ENCODE measurements around the gene LMO3. TPM values are rescaled to one million over a fixed set of nuclear protein-coding genes. Genes with fewer than 3 reads are reported as not detected.
A peak's percentile ranks its signal among the peaks of the same experiment; 100 is the strongest.

LMO3 gene
- total and polyA plus RNA-seq, 2 of the 4 experiments (the other 2 are of a cell fraction) = 0.54 to 0.84 TPM

DNA sequence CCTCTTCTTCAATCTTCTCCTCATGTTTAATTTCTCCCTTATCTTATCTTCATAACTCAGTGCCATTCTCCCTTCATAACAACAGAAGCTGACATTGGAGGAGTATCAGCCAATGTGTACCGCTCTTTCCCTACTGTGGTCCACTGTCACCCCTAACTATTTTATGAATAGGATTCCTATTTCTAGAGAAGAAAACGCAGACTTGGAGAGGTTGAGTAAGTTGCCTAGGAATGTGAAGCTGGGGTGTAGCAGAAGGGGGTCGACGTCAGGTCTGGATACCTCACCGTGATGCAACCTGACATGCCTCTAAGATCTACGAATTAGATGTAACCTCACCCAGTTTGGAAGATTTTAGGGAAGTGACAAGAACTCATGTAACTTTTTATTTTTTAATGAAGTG is 17.1 kb downstream of the LMO3 start:
- in situ Hi-C loops (cut with MboI; ENCODE audit: low sequenced_read_pairs) = no loop called here
- Histone ChIP-seq H3K79me1 (ENCODE audit: low read depth in 1 of 2, low read length in 2 of 2) (no peaks in the 10 kb centered on the region), H3K4me3 (ENCODE audit: insufficient read depth, low read depth, low read length) (no peak overlapping the region), H4K5ac (ENCODE audit: low read depth, low read length) (no peak overlapping the region), H3K9me1 (ENCODE audit: insufficient read depth, low read length) (no peaks in the 10 kb centered on the region), H4K20me1 (ENCODE audit: insufficient read depth, low read length) (no peaks in the 10 kb centered on the region), H3K9ac (ENCODE audit: low read depth, low read length) (no peak overlapping the region), H3K36me3 (ENCODE audit: control insufficient read depth, insufficient read depth, low read length) (no peaks in the 10 kb centered on the region), H3K4ac (ENCODE audit: low read depth, low read length) (no peak overlapping the region), H2BK20ac (ENCODE audit: low read depth, low read length) (no peak overlapping the region), H2AK5ac (ENCODE audit: low read depth, low read length) (no peak overlapping the region), H3K14ac (replicated peaks; ENCODE audit: low read depth, low read length) (no peak overlapping the region), H3K27ac (ENCODE audit: insufficient read depth, low read length) (no peak overlapping the region), H3K4me2 (ENCODE audit: low read depth, low read length) (no peak overlapping the region), H2AFZ (replicated peaks; ENCODE audit: low read length, poor library complexity) (no peak overlapping the region), H4K91ac (ENCODE audit: insufficient read depth, low read depth, low read length) (no peak overlapping the region), H3K18ac (ENCODE audit: low read depth, low read length) (no peak overlapping the region), H3K56ac (ENCODE audit: extremely low read depth, insufficient read depth, low read length) (no peak overlapping the region), H3K4me1 (ENCODE audit: control insufficient read depth, insufficient read depth, low read length) (no peaks in the 10 kb centered on the region; the same call in 1 of the 2 replicates), H2BK5ac (ENCODE audit: low read depth, low read length, poor library complexity, severe bottlenecking) (no peak overlapping the region), H3K23ac (ENCODE audit: low read depth, low read length) (no peak overlapping the region), H3K27me3 (ENCODE audit: control insufficient read depth, insufficient read depth, low read length) (no peaks in the 10 kb centered on the region), H3K9me3 (ENCODE audit: control insufficient read depth, insufficient read depth, low read length) (no peaks in the 10 kb centered on the region), H4K8ac (ENCODE audit: low read depth in 2 of 2, low read length in 2 of 2) (no peak overlapping the region), H2BK120ac (ENCODE audit: low read depth, low read length) (no peak overlapping the region), H2BK15ac (ENCODE audit: low read depth, low read length) (no peak overlapping the region), H2AK9ac (replicated peaks; ENCODE audit: low read depth, low read length, poor library complexity) (no peak overlapping the region)
- POLR2A ChIA-PET (ENCODE audit: unreplicated experiment) = no interaction called here
- ATAC-seq (ENCODE audit: low read depth) = no peak
- intact Hi-C loops (cut with micrococcal nuclease) = no loop called here
- WGBS, 2 experiments (ENCODE audit: extremely low coverage in 2 of 2, insufficient read length in 1 of 2) = 80% methylated on average over 2 of the region's 6 CpGs; no CpG with 5 or more reads in 1 of the 2 experiments
- dilution Hi-C loops (cut with HindIII; ENCODE audit: low sequenced_read_pairs, unreplicated experiment) = no loop called here
- BruUV-seq (replicated peaks) = no TSS peak
- TF ChIP-seq RCOR1 (IDR thresholded peaks at IDR 0.05; ENCODE audit: insufficient replicate concordance, low read length) (no peak), MAFK (IDR thresholded peaks at IDR 0.05; ENCODE audit: low read depth, low read length) (no peak), CHD1 (IDR thresholded peaks at IDR 0.05; ENCODE audit: low read depth, low read length) (no peak), POLR2A (IDR thresholded peaks at IDR 0.05; ENCODE audit: low read depth, low read length) (no peak), BHLHE40 (IDR thresholded peaks at IDR 0.05; ENCODE audit: low read depth, low read length) (no peak), MAZ (IDR thresholded peaks at IDR 0.05; ENCODE audit: borderline replicate concordance, low read depth, low read length) (no peak), SMC3 (IDR thresholded peaks at IDR 0.05; ENCODE audit: low read depth, low read length) (no peak), NFE2L2 (IDR thresholded peaks at IDR 0.05; ENCODE audit: low read depth, low read length) (no peak), RAD21 (IDR thresholded peaks at IDR 0.05; ENCODE audit: low read length) (no peak), MXI1 (IDR thresholded peaks at IDR 0.05; ENCODE audit: borderline replicate concordance, low read depth, low read length) (no peak), CEBPB (IDR thresholded peaks at IDR 0.05; ENCODE audit: low read depth, low read length) (no peak), RFX5 (IDR thresholded peaks at IDR 0.05; ENCODE audit: low read depth, low read length) (no peak), FOS (IDR thresholded peaks at IDR 0.05; ENCODE audit: low read depth, low read length) (no peak)
- TF ChIP-seq, protein P1, sequence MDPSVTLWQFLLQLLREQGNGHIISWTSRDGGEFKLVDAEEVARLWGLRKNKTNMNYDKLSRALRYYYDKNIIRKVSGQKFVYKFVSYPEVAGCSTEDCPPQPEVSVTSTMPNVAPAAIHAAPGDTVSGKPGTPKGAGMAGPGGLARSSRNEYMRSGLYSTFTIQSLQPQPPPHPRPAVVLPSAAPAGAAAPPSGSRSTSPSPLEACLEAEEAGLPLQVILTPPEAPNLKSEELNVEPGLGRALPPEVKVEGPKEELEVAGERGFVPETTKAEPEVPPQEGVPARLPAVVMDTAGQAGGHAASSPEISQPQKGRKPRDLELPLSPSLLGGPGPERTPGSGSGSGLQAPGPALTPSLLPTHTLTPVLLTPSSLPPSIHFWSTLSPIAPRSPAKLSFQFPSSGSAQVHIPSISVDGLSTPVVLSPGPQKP (IDR thresholded peaks at IDR 0.05; ENCODE audit: borderline replicate concordance, low read depth, low read length) = no peak
- TF ChIP-seq, protein P2, sequence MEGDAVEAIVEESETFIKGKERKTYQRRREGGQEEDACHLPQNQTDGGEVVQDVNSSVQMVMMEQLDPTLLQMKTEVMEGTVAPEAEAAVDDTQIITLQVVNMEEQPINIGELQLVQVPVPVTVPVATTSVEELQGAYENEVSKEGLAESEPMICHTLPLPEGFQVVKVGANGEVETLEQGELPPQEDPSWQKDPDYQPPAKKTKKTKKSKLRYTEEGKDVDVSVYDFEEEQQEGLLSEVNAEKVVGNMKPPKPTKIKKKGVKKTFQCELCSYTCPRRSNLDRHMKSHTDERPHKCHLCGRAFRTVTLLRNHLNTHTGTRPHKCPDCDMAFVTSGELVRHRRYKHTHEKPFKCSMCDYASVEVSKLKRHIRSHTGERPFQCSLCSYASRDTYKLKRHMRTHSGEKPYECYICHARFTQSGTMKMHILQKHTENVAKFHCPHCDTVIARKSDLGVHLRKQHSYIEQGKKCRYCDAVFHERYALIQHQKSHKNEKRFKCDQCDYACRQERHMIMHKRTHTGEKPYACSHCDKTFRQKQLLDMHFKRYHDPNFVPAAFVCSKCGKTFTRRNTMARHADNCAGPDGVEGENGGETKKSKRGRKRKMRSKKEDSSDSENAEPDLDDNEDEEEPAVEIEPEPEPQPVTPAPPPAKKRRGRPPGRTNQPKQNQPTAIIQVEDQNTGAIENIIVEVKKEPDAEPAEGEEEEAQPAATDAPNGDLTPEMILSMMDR (conservative IDR thresholded peaks at IDR 0.05; ENCODE audit: low read depth, low read length) = no peak
- TF ChIP-seq, protein P3, sequence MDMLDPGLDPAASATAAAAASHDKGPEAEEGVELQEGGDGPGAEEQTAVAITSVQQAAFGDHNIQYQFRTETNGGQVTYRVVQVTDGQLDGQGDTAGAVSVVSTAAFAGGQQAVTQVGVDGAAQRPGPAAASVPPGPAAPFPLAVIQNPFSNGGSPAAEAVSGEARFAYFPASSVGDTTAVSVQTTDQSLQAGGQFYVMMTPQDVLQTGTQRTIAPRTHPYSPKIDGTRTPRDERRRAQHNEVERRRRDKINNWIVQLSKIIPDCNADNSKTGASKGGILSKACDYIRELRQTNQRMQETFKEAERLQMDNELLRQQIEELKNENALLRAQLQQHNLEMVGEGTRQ (IDR thresholded peaks at IDR 0.05; ENCODE audit: low read depth, low read length) = no peak
- CTCF ChIA-PET = no interaction called here
- peak; percentile 19 for DNase-seq
